Measurements from ENCODE around the gene AMBRA1. TPM values are rescaled to one million over a fixed set of nuclear protein-coding genes. Genes with fewer than 3 reads are reported as not detected.

AMBRA1 gene
- total RNA-seq, 6 experiments from 2014 or later = 23.2 to 25.9 (median 24.4) TPM

GRCh38 chr11:46529095-46529905, 64.5 kb downstream of the AMBRA1 start:
- Mint-ChIP-seq H3K36me3 (ENCODE audit: low read depth) (no peaks in the 10 kb centered on the region; the same call in 1 of the 2 replicates), H3K4me3 (no peak overlapping the region), H3K9me3 (peaks cover 4% of the 10 kb centered on the region; the same call in 1 of the 2 replicates), H3K4me1 (ENCODE audit: low read depth) (peaks cover 6% of the 10 kb centered on the region; the same call in 1 of the 2 replicates), H3K27ac (no peak overlapping the region), H3K27me3 (ENCODE audit: insufficient read depth) (peaks cover 3% of the 10 kb centered on the region; the same call in 1 of the 2 replicates)
- DNase-seq = peak; percentile 42
- peak; percentile 97 for TF ChIP-seq CTCF (IDR thresholded peaks at IDR 0.05)

- Mint-ChIP-seq H3K36me3 (ENCODE audit: low read depth) (no peaks in the 10 kb centered on the region; the same call in 1 of the 2 replicates), H3K27ac (no peak overlapping the region), H3K27me3 (ENCODE audit: insufficient read depth) (peaks cover 3% of the 10 kb centered on the region; the same call in 1 of the 2 replicates), H3K4me3 (no peak overlapping the region), H3K4me1 (ENCODE audit: low read depth) (peaks cover 6% of the 10 kb centered on the region; the same call in 1 of the 2 replicates), H3K9me3 (peaks cover 4% of the 10 kb centered on the region; the same call in 1 of the 2 replicates)
- TF ChIP-seq CTCF (IDR thresholded peaks at IDR 0.05) = no peak
- DNase-seq = no peak
These were observed 65.3 kb downstream of the AMBRA1 start for GRCh38 chr11:46528445-46529094.

GRCh38 chr11:46527591-46528130, 66.2 kb downstream of the AMBRA1 start:
- peaks cover 15% of the 10 kb centered on the region for H3K4me1 Mint-ChIP-seq (ENCODE audit: low read depth)
- H3K9me3 Mint-ChIP-seq = peaks cover 4% of the 10 kb centered on the region; the same call in 1 of the 2 replicates
- H3K27ac Mint-ChIP-seq = no peak overlapping the region
- H3K36me3 Mint-ChIP-seq (ENCODE audit: low read depth) = no peaks in the 10 kb centered on the region; the same call in 1 of the 2 replicates
- peaks cover 3% of the 10 kb centered on the region; the same call in 1 of the 2 replicates for H3K27me3 Mint-ChIP-seq (ENCODE audit: insufficient read depth)
- no peak overlapping the region for H3K4me3 Mint-ChIP-seq
- DNase-seq = no peak
- no peak for TF ChIP-seq CTCF (IDR thresholded peaks at IDR 0.05)

GRCh38 chr11:46526216-46527215, 67.3 kb downstream of the AMBRA1 start:
- Mint-ChIP-seq H3K4me3 (no peak overlapping the region), H3K9me3 (peaks cover 4% of the 10 kb centered on the region; the same call in 1 of the 2 replicates), H3K27me3 (ENCODE audit: insufficient read depth) (peaks cover 3% of the 10 kb centered on the region; the same call in 1 of the 2 replicates), H3K27ac (no peak overlapping the region), H3K36me3 (ENCODE audit: low read depth) (no peaks in the 10 kb centered on the region; the same call in 1 of the 2 replicates), H3K4me1 (ENCODE audit: low read depth) (peaks cover 27% of the 10 kb centered on the region)
- DNase-seq = no peak
- no peak for TF ChIP-seq CTCF (IDR thresholded peaks at IDR 0.05)

All from HFFc6 (cell line).